ENCODE results near the gene COG5. TPM values are rescaled to one million over a fixed set of nuclear protein-coding genes. Genes with fewer than 3 reads are reported as not detected.
"Not testable (repeated sequence)": the region's sequence is repeated elsewhere in the genome, so short reads cannot be mapped to it uniquely, and the experiment has no call there.

The COG5 gene
- total and polyA plus RNA-seq, 10 donors = 3.6 to 86.6 (median 48.7) TPM

DNA sequence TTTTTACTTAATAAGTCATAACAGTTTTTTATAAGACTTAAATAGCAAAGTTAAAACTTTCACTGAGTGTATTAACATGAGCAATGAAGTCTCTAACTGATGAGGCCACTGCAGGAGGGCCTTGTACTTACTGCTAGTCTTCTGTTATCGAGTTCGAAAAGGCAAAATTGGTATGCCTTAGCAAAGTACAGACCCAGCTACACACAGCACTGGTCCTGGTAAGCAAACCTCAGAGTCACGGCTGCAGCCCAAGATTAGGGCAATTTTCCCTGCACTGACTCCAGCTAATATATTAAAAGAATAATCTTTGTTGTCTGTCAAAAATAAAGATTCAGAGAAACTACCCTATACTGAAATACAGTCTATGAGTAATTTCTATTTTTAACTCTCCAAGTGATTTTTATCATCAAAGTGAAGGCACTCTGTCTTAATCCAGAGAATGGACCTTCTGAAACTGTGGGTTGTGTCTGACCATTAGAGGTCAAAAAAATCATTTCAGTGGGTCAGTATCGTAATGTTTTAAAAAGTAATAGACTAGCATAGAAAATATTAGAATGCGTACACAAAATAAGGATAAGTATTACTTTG is 309.2 kb downstream of the COG5 start:
- no peak for DNase-seq
- intact Hi-C loops (cut with DNase I; ENCODE audit: low total_unique reads) = no loop called here
- H3K27me3 ChIP-seq (replicated peaks in 1 of 7) = no peaks in the 10 kb centered on the region
- H3K4me1 ChIP-seq = no peaks in the 10 kb centered on the region
- no peak overlapping the region for H3K27ac ChIP-seq
- 93 to 97% (median 96%) methylated on average over 5 of the region's 5 CpGs for WGBS, 5 donors
- H3K9me3 ChIP-seq = no peaks in the 10 kb centered on the region
- no peaks in the 10 kb centered on the region for H3K36me3 ChIP-seq
- no peak for TF ChIP-seq POLR2A (IDR thresholded peaks at IDR 0.05)
- no peak for TF ChIP-seq POLR2AphosphoS5 (IDR thresholded peaks at IDR 0.05)
- TF ChIP-seq, protein P1, sequence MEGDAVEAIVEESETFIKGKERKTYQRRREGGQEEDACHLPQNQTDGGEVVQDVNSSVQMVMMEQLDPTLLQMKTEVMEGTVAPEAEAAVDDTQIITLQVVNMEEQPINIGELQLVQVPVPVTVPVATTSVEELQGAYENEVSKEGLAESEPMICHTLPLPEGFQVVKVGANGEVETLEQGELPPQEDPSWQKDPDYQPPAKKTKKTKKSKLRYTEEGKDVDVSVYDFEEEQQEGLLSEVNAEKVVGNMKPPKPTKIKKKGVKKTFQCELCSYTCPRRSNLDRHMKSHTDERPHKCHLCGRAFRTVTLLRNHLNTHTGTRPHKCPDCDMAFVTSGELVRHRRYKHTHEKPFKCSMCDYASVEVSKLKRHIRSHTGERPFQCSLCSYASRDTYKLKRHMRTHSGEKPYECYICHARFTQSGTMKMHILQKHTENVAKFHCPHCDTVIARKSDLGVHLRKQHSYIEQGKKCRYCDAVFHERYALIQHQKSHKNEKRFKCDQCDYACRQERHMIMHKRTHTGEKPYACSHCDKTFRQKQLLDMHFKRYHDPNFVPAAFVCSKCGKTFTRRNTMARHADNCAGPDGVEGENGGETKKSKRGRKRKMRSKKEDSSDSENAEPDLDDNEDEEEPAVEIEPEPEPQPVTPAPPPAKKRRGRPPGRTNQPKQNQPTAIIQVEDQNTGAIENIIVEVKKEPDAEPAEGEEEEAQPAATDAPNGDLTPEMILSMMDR (IDR thresholded peaks at IDR 0.05 in 8 of 11, conservative IDR thresholded peaks at IDR 0.05 in 3 of 11) = no peak
- H3K4me3 ChIP-seq = no peak overlapping the region

DNA sequence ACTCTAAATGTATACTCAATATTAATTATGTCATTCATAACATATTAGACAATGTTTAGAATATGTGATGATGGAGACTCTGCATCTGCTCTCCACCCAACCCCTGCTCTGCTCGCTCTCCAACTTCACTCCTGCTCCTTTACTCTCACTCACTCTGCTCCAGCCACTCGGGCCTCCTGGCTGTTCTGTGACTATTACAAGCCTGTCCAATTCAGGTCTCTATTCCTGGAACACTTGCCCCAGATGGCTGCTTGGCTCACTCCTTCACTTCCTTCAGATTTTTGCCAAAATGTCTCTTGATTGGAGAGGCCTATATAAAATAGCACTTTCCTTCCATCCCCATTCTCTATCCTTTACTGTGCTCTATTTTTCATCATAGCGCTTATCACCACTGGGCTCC is 310.1 kb downstream of the COG5 start:
- Histone ChIP-seq H3K27ac (no peak overlapping the region), H3K4me3 (no peak overlapping the region), H3K9me3 (no peaks in the 10 kb centered on the region), H3K27me3 (replicated peaks in 1 of 7) (no peaks in the 10 kb centered on the region), H3K36me3 (peaks cover 0 to 6% (median 0%) of the 10 kb centered on the region in 6 donors), H3K4me1 (no peaks in the 10 kb centered on the region)
- intact Hi-C loops (cut with DNase I; ENCODE audit: low total_unique reads) = no loop called here
- DNase-seq = no peak
- TF ChIP-seq POLR2AphosphoS5 (IDR thresholded peaks at IDR 0.05) = no peak
- 92 to 93% (median 92%) methylated on average over 3 of the region's 3 CpGs for WGBS, 5 donors

DNA sequence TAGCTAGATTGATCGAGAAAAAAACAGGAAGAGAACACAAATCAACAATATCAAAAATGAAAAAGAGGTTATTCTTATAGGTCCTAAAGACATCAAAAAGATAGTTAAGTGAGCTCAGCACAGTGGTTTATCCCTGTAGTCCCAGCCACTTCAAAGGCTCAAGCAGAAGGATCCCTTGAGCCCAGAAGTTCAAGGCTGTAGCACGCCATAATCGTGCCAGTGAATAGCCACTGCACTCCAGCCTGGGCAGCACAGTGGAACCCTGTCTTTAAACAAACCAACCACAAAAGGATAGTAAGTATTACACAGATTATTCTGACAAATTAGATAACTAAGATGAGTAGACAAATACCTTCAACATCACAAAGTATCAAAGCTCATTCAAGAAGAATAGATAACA is 311.8 kb downstream of the COG5 start:
- no peak overlapping the region for H3K27ac ChIP-seq
- DNase-seq = no peak
- H3K36me3 ChIP-seq = peaks cover 0 to 21% (median 9%) of the 10 kb centered on the region in 6 donors
- peaks cover 0 to under 1% (median 0%) of the 10 kb centered on the region in 8 donors for H3K9me3 ChIP-seq
- intact Hi-C loops (cut with DNase I; ENCODE audit: low total_unique reads) = no loop called here
- H3K4me3 ChIP-seq = no peak overlapping the region
- WGBS, 5 donors = 73 to 90% (median 84%) methylated on average over 3 of the region's 3 CpGs
- no peak for TF ChIP-seq POLR2A (IDR thresholded peaks at IDR 0.05)
- H3K4me1 ChIP-seq = no peaks in the 10 kb centered on the region
- H3K27me3 ChIP-seq (replicated peaks in 1 of 7) = no peaks in the 10 kb centered on the region

DNA sequence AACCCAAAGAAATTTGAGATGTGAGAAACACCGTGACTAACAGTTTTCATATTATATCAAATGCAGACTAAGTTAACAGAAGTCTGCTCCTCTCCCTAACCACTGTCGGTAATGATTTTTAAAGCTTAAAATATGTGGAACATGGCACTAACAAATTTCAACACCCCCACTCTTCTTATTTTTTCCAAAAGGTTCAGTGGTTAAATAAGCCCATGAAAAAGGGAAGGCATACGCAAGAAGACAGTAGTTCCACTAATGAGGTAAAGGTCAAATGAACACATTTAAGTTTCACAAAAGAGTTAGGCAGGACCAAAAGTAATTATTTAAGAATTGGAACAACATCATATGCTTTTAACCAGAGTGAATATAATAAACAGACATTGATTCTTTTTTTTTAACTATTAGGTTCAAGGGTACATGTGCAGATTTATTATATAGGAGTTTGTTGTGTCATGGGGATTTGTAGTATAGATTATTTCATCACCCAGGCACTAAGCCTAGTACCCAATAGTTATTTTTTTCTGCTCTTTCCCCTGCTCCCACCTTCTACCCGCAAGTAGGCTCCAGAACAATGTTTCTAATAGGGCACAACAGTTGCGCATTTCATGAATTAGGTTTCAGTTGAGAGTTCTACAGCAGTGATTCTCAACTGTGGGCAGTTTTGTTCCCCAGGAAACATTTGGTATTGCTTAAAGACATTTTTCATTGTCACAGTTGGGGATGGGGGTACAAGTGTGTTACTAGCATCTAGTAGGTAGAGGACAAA is 315.0 kb downstream of the COG5 start:
- peaks cover 0 to 22% (median 14%) of the 10 kb centered on the region in 8 donors for H3K9me3 ChIP-seq
- no peaks in the 10 kb centered on the region for H3K27me3 ChIP-seq (replicated peaks in 1 of 7)
- intact Hi-C loops (cut with DNase I; ENCODE audit: low total_unique reads) = no loop called here
- H3K27ac ChIP-seq = no peak overlapping the region
- no peak for DNase-seq
- 87 to 99% (median 97%) methylated on average over 5 of the region's 5 CpGs for WGBS, 5 donors
- TF ChIP-seq POLR2AphosphoS5 (IDR thresholded peaks at IDR 0.05) = no peak
- no peak for TF ChIP-seq POLR2A (IDR thresholded peaks at IDR 0.05)
- TF ChIP-seq, protein P1 (IDR thresholded peaks at IDR 0.05 in 8 of 11, conservative IDR thresholded peaks at IDR 0.05 in 3 of 11) = no peak
- no peaks in the 10 kb centered on the region for H3K4me1 ChIP-seq
- H3K4me3 ChIP-seq = no peak overlapping the region
- peaks cover 0 to 53% (median 21%) of the 10 kb centered on the region in 6 donors for H3K36me3 ChIP-seq

DNA sequence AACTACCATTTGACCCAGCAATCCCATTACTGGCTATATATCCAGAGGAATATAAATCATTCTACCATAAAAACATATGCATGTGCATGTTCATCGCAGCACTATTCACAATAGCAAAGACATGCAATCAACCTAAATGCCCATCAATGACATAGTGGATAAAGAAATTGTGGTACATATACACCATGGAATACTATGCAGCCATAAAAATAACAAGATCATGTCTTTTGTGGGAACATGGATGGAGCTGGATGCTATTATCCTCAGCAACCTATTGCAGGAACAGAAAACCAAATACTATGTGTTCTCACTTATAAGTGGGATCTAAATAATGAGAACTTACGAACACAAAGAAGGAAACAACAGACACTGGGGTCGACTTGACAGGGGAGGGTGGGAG is 316.9 kb downstream of the COG5 start:
- Histone ChIP-seq H3K9me3 (peaks cover 0 to 22% (median 14%) of the 10 kb centered on the region in 8 donors), H3K36me3 (peaks cover 0 to 64% (median 21%) of the 10 kb centered on the region in 6 donors)
- DNase-seq; H3K4me3 ChIP-seq; H3K4me1 ChIP-seq; intact Hi-C loops (cut with DNase I; ENCODE audit: low total_unique reads); H3K27ac ChIP-seq; H3K27me3 ChIP-seq (replicated peaks in 1 of 7): not testable (repeated sequence)
- WGBS, 5 donors = 92 to 98% (median 95%) methylated on average over 3 of the region's 3 CpGs
